Measurements from ENCODE around the gene SCAND1.
"Not testable (repeated sequence)": the region's sequence is repeated elsewhere in the genome, so short reads cannot be mapped to it uniquely, and the experiment has no call there.

SCAND1 gene

DNA sequence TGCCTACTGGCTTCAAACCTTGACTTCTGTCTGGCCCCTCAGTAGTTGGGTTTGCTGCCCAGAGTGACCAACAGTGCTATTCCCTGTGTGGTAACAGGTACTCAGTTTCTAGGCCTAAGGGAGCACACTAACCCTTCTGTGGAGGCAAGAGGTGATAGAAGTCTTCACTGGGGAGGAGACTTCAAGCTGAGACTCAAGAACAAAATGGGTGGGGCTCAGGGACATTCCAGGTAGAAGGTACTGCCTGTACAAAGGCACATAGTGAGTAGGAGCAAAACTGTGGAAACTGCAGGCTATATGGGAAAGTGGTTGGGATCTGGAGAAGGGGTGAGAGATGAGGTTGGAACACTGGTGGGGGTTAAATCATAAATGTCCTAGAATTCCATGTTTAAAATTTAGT lies 2.3 kb upstream of the SCAND1 start:
- no peak for DNase-seq

DNA sequence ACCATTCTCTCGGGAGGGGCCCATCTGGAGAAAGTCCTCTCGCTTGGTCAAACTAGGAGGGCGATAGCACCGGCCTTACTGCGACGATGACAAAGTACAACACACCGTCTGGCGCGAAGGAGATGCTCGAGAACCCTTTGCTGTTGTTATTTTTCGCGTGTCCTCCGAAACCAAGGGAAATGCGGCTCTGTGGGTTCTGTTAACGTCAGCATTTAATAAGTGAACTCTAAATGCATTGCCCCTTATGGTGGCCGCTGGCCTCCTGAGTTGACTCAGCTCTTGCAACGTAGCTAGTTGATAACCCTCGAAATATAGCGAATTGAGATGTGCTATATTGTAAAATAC lies 577 bp upstream of the SCAND1 start:
- peak; percentile 77 to 79 for DNase-seq

DNA sequence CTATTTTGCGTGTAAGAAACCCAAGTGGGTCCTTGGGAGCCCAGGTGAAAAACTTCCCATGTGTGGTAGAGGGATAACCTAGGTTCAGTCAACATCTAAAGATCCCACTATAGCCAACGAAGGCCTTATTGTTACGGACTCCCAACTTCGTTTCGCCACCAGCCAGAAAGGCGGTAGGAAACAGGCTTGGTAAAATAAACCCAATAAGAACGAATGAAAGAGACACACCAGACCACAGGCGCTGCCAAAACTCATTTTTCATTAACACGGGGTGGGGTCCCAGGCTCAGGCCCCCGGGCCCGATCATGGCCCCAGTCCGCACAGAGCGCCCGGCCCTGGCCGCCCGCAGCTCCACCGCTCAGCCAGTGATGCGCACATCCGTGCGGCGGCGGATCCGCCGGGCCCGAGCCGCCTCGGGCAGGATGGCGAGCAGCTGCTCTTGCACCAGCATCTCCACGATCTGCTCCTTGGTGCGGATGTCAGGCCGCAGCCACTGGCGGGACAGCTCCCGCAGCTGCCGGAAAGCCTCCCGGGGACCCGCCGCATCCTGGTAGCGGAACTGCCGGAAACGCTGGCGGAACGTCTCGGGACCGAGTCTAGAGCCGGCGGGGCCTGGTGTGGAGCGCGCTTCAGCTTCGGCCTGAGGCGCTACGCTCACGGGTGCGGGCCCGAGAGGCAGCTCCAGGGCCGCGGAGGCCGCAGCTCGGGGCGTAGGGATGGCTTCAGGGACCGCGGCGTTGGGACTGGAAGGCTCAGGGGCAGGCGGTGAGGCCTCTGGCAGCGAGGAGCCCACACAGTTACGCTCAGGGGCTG lies 709 bp downstream of the SCAND1 start:
- DNase-seq: no peak

DNA sequence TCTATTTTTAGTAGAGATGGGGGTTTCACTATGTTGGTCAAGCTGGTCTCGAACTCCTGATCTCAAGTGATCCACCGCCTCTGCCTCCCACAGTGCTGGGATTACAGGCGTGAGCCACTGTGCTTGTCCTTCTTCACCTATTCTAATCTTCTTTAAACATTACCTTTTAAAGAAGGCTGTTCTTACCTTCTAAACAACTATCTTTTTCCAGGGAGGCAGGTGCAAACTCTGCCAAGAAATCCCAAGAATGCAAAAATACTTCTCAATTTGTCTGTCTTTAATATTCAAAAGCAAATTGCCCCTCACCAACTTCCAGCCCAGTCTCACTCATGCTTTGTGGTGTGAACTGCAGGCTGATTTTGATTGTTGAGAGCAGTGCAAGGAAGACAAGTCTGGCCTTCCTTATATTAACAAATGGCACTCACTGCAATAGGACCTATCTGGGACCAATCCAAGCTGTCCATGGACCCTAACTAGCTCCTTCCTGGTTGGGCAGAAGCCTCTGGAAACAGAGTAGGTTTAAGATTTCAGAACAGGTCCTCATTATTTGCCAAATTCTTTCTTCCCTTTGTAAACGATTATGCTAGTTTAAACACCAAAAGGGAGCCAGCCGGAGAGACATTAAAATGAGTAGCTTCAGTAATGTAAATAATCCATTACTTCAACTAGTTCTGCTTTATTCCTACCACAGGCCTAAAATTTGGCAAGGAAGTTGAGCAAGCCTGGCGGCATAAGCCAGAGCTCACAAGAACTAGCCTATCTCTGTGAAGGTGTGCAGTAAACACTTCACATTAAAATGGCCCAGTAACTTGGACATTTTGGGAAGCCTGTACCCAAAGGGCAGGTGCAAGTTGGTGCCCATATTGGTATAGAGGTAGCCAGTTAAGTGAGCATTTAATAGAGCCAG lies 1.6 kb downstream of the SCAND1 start:
- DNase-seq: no peak

DNA sequence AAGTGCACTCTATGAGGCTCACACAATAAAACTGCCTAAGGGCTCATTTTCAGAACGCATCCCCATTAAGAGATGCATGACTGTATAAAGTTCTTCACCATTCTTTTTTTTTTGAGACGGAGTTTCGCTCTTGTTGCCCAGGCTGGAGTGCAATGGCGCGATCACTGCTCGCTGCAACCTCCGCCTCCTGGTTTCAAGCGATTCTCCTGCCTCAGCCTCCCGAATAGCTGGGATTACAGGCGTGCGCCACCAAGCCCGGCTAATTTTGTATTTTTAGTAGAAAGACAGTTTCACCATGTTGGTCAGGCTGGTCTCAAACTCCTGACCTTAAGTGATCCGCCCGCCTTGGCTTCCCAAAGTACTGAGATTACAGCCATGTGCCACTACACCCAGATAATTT lies 2.2 kb downstream of the SCAND1 start:
- not testable (repeated sequence) for DNase-seq

DNA sequence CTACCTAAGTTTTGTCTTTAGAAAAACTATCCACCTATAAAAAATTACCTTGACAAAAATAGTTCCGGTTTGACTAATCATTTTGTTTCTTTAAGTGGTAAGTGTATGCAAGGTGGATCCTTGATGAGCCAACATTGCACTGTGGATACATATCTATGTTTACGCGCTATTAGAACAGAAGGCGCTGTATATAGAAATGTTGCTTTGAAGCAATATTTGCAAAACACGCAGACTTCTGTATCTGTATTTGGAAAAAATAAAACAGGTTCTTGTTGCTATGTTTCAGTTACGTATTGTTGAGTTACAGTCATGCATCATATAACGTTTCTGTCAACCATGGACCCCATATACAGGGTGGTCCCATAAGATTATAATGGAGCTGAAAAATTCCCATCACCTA lies 4.2 kb downstream of the SCAND1 start:
- DNase-seq: no peak

DNA sequence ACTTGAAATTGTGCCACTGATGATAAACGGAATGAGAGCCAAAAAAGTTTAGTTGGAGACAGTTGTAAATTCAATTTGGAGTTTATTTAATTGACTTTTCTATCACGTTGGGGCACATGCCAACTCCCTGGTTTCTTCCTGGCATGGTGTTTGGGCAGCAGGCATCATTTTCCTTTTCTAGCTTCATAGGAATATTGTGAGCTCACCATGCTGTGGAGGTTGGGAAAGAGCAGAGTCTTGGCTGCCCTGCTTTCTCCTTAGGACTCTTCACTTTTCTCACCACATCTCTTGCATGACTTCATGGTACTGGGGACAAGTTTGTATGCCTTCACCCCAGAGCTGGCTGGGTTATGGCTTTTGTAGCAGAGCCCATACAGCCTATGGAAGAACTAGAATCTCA lies 6.4 kb downstream of the SCAND1 start:
- no peak for DNase-seq

DNA sequence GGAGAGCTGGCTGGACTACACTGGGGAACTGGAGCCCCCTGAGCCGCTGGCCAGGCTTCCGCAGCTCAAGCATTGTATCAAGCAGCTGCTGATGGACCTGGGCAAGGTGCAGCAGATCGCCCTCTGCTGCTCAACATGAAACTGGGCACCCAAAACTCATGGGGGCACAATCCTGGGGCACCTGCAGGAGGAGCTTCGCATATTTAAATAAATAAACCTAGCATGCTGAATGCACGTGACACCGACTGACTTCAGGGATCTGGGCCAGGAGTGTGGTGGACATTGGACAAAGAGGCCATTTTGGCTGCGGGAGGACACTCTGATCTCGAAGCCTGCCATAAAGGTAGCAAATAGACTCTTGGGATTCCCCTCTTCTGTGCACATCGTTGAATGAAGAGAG lies 6.8 kb downstream of the SCAND1 start:
- peak in 1 of 2 experiments; percentile 66 for DNase-seq

DNA sequence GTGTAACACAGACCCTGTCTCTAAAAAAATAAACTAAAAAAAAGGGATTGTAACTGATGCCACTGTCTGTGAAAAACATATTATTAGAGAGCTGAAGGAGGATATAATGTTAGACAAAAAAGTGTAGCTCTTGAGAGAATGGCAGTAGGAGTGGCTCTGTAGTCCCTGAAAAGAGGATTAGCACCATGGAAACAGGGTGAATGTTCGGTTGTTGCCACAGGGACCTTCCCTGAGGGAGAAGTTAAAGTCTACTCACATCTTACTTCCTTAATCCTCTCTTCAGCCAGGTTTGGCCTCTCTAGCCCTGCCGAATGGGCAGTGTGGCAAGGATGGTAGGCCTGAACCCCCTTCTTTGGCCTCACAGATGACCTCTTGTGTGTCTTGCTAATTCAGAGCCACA lies 12.1 kb downstream of the SCAND1 start:
- DNase-seq: peak; percentile 82 to 91

DNA sequence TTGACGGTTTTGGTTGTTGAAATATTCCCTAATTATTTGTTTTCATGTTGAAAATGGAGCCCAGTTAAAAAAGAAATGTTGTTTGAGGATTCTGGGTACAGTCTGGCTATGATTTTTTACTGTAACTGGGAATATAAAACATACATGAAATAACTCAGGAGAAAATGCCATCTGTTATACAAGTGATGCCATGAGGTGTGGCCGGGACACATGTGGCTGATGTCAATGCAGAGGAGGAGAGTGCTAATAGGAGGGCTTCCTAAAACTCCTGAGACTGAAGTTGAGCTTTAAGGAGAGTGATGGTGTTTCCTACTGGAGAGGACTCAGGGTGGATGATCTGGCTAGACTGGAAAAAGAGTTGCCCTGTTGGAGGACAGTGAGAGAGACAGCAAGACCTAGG lies 12.7 kb downstream of the SCAND1 start:
- DNase-seq: peak in 1 of 2 experiments; percentile 41

DNA sequence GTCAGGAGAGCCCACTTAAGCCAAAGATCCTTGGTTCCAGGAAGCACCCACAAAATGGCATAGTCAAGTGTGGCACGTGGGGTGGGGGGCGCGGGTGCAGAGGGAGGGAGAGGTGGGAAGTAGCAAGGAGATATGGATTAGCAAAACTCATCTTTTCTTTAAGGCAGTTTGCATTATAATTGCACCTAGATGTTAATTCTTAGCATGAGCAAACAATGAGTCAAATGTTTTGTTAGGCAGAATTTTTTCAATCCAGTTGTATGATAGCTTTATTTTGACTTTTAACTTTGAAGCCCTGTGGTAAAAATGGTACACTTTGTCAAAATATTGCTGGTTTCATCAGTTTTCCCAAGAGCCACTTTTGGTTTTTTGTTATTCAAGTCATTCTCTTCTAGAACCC lies 15.0 kb downstream of the SCAND1 start:
- no peak for DNase-seq

DNA sequence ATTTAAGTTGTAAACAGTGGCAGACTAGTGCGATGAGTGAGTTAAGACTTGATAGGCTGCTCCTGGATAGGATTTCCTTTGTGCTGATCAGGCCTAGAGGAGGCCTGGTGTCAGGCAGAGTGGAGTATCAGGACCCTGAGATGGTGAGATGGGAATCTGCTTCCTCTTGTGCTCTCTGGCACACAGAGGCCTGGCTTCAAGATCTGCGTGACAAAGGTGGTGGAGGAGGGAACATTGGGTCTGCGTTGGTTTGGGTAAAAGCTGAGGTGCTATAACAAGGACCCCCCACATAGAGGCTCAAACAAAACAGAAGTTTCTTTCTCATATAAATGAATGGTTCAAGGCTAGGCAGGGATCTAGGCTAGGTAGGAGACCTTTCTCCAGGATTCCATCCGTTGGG lies 20.3 kb downstream of the SCAND1 start:
- no peak for DNase-seq

DNA sequence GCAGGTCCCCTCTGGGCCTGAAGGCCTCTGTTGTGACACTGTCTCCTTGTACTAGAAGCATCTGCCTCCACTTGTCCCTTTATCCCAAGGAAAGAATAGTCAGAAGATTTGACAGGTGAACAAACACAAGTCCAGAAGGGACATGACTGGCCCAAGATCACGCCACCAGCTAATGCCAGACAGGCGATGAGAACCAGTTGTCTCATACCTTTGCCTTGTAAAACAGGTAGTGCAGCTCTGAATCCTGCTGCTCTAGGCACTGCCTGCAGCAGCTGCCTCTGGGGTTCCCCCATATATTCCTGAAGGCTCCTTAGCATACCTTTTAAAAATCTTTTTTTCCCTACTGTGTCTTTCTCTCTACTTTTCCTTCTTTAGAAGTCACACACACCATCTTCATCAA lies 25.0 kb downstream of the SCAND1 start:
- DNase-seq: no peak

DNA sequence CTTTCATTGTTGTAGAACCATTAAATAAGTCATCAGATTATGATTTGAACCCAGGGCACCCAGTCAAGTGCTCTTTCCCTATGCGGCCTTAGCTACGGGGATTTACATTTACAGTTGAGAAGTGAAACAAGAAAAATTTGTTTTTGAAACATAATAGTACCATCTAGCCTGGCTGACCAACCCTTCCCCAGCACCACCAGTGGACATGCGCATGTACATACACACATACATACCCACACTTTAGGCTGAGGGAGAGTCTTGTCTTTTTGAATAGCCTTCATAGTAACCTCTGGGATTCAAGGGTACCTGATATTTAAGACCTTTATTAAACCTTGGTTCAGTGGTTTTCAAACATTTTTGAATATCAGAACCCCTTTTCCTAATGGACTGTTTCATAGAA lies 33.8 kb downstream of the SCAND1 start:
- DNase-seq: no peak

DNA sequence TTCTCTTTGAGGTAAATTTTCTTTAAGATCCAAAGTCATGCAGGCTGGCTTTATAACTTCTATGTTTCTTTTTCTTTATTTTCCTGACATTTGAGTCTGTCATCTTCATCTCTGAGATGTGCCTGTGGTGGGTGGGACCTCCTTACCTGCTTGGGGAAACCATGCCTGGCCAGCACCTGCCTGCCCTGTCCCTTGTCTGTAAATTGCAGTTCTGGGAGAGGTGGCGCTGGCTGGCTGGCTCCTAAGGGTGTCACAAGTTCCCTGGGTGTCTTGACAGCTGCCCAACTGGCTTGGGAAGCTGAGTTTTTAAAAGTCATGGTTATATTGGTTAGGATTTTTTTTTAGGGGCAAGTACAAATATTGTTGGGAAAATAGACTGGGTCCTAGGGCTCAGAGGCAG lies 36.3 kb downstream of the SCAND1 start:
- DNase-seq: no peak

DNA sequence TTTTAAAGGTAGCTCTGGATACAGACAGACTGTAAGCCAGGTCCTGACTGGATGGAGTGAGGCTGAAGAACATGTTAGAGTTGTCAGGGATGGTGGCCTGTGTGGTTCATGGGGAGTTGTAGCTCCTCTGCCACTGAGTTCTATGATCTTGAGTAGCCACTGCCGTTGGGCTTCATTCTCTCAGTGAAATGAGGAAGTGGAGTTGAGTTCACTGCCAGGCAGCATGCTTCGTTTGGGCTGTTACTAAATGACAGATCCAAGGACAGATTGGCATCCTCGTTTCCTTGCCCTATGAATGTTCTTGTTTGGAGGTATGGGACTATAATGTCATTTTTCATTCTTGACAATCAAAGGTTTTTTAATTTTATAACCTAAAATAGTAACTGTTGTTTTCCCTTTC lies 37.2 kb downstream of the SCAND1 start:
- no peak for DNase-seq

DNA sequence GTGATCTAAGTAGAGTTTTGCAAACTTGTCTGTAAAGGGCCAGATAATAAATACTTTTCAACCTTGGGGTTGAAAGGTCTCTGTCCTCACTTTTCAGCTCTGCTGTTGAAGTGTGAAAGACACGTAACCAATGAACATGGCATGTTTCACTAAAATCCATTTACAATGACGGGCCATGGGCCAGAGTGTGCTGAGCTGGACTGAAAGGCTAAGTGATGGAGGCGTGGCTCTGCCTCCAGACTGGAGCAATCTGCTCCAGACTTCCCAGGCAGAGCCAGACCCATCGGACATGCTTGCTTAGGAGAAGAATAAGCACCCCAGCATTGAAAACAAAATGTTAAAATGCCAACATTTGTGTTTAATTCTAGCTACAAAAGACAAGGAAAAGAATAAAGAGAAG lies 41.4 kb downstream of the SCAND1 start:
- no peak for DNase-seq

DNA sequence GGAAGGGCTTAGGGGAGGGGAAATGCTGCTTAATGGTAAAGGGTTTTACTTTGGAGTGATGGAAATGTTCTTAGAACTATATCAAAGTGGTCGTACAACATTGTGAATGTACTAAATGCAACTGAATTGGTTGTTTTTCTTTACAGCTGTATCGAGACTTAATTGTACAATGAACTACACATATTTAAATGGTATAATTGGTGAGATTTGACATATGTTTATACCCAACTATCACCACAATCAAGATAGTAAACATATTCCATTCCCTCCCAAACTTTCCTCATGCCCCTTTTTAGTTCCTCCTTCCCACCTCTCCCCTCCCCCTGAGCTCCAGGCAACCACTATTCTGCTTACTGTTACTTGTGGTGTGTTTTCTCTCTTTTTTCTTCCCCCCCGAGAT lies 44.0 kb downstream of the SCAND1 start:
- DNase-seq: no peak

DNA sequence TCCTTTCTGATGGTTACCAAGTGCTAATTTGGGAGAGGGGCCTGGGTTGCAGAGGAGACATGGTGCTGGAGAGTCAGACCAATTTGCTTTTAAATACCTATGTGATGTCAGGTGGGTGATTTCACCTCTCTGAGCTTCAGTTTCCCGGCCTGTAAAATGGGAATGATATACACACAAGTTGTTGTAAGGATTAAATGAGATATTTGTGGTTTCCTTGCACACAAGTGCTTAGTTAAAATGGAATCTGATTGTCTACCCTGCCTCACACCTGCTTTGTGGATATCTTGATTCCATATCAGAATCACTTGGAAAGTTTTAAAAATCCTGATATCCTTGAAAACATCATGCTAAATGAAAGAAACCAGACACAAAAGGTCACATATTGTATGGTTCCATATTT lies 44.5 kb downstream of the SCAND1 start:
- DNase-seq: no peak

DNA sequence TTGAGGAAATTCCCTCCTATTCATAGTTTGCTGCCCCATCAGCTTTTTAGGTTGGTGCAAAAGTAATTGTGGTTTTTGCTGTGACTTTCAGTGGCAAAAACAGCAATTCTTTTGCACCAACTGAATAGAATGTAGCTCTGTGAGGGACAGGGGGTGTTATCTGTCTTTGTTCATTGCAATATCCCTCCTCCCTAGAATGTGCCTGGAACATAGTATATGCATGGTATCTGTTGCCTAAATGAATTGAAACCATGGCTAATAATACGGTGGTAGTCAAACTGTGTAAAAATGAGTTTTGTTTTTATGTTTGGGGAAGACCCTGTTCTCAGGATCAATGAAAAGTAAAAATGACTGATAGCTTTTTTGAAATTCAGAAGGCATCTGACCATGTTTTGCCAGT lies 45.1 kb downstream of the SCAND1 start:
- no peak for DNase-seq

DNA sequence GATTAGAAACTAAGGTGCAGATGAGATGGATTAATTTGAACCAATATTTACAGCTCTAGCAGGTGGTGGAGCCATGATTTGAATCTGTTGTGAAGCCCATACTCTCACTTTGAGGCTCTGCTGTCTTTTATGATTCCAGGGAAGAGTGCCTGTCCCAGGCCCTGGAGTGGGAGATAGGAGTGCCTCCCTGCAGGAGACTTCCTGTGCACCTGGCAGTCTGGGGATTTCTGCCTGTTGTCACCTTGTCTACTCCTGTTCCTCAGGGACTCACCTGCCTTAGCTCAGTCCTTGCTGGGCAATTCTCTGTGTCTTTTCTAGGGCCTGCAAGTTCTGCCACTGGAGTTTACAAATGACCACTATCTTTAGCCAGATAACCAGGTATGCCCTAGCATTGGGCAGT lies 46.3 kb downstream of the SCAND1 start:
- no peak for DNase-seq

DNA sequence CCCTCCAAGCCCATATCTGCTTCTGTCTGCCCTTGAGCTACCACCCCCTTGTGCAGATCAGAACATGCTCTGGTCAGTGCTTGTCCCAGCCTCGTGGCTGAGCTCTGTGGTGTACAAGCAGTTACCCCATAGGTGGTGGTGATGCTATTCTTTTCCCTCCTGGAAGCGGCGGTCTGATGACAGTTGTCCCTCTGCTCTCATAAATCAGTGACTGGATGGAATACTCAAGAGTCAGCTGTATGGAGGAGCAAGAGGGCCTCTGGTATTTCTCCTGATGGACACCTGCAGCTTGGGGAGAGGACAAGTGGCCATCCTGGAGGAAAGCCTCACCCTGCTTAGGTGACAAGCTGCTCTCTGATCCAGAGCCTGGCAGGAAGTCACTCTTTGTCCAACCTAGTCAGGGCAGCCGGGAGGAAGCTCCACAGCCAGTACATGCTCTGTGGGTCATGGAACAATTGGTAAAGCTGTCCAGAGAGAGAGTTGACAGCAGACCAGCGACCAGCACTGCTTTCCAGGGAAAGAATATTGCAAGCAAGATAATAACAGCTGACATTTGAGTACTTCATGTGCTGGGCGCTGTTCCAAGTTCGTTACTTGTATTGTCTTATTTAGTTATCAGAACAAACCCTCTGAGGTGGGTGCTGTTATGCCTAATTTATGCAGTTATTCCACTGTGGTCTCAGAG lies 47.1 kb downstream of the SCAND1 start:
- no peak for DNase-seq

DNA sequence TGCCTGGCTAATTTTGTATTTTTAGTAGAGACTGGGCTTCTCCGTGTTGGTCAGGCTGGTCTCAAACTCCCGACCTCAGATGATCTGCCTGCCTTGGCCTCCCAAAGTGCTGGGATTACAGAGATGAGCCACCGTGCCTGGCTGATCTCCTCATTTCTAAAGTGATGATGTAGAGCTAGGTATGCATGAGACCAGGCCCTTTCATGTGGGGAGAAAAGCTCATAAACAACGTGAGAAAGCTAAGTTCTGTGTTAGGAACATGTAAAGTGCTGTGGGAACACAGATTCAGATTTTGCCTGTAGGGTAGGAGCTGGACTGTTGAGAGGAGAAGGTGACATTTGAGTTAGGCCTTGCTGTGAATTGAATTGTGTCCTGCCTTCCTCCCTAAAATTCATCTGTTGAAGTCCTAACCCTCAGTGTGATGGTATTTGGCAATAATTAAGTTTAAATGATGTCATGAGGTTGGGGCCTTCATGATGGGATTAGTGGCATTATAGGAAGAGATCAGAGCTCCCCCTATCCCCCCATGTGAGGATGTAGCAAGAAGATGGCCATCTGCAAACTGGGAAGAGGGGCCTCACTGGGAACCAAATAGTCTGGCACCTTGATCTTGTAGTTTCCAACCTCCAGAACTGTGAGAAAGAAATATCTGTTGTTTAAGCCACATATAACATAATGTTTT lies 49.2 kb downstream of the SCAND1 start:
- DNase-seq: no peak
